Peyer's patch (tissue), 4 donors: Measurements from ENCODE around the gene MBNL2.

ENCODE experiments used
- POLR2A ChIP-seq, 2 donors: fragments of 450-650 bp; IDR thresholded peaks; one replicate each; pipeline ENCODE4 v1.5.1; 2017; ENCODE audit warnings: antibody characterized with exemption in 2 of 2, mild to moderate bottlenecking in 2 of 2, moderate library complexity in 2 of 2
- TF ChIP-seq, protein P1 (sequence below), 6 experiments: fragments of 450-650 bp in 4 of 6; fragments of 200-600 bp in 2 of 6; sonication (generic) in 1 of 6; IDR thresholded peaks; one replicate each; pipeline ENCODE4 v1.5.1; 2017 to 2019; ENCODE audit warnings: antibody characterized with exemption in 6 of 6, mild to moderate bottlenecking in 3 of 6, moderate library complexity in 1 of 6

DNA sequence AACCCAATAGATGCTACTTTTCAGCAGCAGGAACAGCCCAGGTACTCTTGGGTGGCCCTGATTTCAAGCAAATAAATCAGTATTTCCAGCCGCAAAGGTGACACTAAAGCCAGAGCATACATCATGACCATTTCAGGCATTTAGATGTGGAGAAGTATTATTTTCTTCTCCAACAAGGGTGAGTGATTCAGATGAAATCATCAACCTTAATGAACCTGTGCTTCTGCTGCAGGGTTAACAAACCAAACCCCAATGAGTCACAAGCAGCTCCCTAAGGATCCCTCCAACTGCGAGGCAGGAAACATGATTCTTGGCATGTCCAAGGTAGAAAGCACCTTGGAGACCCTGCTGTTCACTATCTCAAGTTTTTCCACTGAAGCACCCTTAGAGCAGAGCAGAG, 32.7 kb downstream of the MBNL2 start:
- TF ChIP-seq, protein P1, sequence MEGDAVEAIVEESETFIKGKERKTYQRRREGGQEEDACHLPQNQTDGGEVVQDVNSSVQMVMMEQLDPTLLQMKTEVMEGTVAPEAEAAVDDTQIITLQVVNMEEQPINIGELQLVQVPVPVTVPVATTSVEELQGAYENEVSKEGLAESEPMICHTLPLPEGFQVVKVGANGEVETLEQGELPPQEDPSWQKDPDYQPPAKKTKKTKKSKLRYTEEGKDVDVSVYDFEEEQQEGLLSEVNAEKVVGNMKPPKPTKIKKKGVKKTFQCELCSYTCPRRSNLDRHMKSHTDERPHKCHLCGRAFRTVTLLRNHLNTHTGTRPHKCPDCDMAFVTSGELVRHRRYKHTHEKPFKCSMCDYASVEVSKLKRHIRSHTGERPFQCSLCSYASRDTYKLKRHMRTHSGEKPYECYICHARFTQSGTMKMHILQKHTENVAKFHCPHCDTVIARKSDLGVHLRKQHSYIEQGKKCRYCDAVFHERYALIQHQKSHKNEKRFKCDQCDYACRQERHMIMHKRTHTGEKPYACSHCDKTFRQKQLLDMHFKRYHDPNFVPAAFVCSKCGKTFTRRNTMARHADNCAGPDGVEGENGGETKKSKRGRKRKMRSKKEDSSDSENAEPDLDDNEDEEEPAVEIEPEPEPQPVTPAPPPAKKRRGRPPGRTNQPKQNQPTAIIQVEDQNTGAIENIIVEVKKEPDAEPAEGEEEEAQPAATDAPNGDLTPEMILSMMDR (IDR thresholded peaks at IDR 0.05), result no peak
- TF ChIP-seq POLR2A (IDR thresholded peaks at IDR 0.05), result no peak
